Hematopoietic multipotent progenitor cell treated with erythropoietin and hydrocortisone succinate and interleukin-3 and kit ligand, for 4 days (in vitro differentiated cells): ENCODE data around the gene IGF2R.
A peak's percentile ranks its signal among the peaks of the same experiment; 100 is the strongest.

ENCODE experiments used
- DNase-seq: peaks from one replicate; pipeline ENCODE4 v3.0.0-alpha.2; 2015

The IGF2R gene

GRCh38 chr6:160028487-160029275, 59.8 kb downstream of the IGF2R start:
- DNase-seq = peak; percentile 21

- DNase-seq = no peak
These were observed 60.6 kb downstream of the IGF2R start for GRCh38 chr6:160029525-160029924.

- no peak for DNase-seq
These were observed 61.2 kb downstream of the IGF2R start for GRCh38 chr6:160030103-160030502.

GRCh38 chr6:160031442-160031841, 62.6 kb downstream of the IGF2R start:
- no peak for DNase-seq

- DNase-seq = no peak
These were observed 63.0 kb downstream of the IGF2R start for GRCh38 chr6:160031871-160032270.

GRCh38 chr6:160032538-160032937, 63.7 kb downstream of the IGF2R start:
- no peak for DNase-seq

- DNase-seq = no peak
These were observed 65.4 kb downstream of the IGF2R start for GRCh38 chr6:160034036-160034930.

- DNase-seq = no peak
These were observed 66.4 kb downstream of the IGF2R start for GRCh38 chr6:160035241-160035640.

GRCh38 chr6:160035693-160036330, 66.9 kb downstream of the IGF2R start:
- no peak for DNase-seq

- DNase-seq = no peak
These were observed 67.4 kb downstream of the IGF2R start for GRCh38 chr6:160036331-160036695.

- DNase-seq = no peak
These were observed 67.9 kb downstream of the IGF2R start for GRCh38 chr6:160036790-160037206.

- no peak for DNase-seq
These were observed 69.6 kb downstream of the IGF2R start for GRCh38 chr6:160038479-160038878.

GRCh38 chr6:160039441-160039840, 70.6 kb downstream of the IGF2R start:
- DNase-seq = peak; percentile 19

- no peak for DNase-seq
These were observed 71.2 kb downstream of the IGF2R start for GRCh38 chr6:160040055-160040454.

GRCh38 chr6:160040527-160041264, 71.8 kb downstream of the IGF2R start:
- DNase-seq = no peak

GRCh38 chr6:160041608-160042007, 72.7 kb downstream of the IGF2R start:
- DNase-seq = peak; percentile 63

- peak; percentile 18 for DNase-seq
These were observed 73.3 kb downstream of the IGF2R start for GRCh38 chr6:160042014-160042773.

GRCh38 chr6:160042788-160043301, 74.0 kb downstream of the IGF2R start:
- no peak for DNase-seq

GRCh38 chr6:160043784-160044183, 74.9 kb downstream of the IGF2R start:
- DNase-seq = no peak

GRCh38 chr6:160044687-160045086, 75.8 kb downstream of the IGF2R start:
- DNase-seq = no peak

- no peak for DNase-seq
These were observed 79.6 kb downstream of the IGF2R start for GRCh38 chr6:160048471-160048870.

- no peak for DNase-seq
These were observed 80.5 kb downstream of the IGF2R start for GRCh38 chr6:160049346-160049745.
